HG03175 (cell line): Measurements from ENCODE around the gene CR1.
"Not testable (repeated sequence)": the region's sequence is repeated elsewhere in the genome, so short reads cannot be mapped to it uniquely, and the experiment has no call there.

Experiments
- ATAC-seq: cut with Tn5 transposase; IDR thresholded peaks from one replicate; pipeline ENCODE4 v1.9.1; 2021; ENCODE audit warnings: mild to moderate bottlenecking, moderate library complexity; ENCODE audit not compliant: unreplicated experiment

CR1 gene

DNA sequence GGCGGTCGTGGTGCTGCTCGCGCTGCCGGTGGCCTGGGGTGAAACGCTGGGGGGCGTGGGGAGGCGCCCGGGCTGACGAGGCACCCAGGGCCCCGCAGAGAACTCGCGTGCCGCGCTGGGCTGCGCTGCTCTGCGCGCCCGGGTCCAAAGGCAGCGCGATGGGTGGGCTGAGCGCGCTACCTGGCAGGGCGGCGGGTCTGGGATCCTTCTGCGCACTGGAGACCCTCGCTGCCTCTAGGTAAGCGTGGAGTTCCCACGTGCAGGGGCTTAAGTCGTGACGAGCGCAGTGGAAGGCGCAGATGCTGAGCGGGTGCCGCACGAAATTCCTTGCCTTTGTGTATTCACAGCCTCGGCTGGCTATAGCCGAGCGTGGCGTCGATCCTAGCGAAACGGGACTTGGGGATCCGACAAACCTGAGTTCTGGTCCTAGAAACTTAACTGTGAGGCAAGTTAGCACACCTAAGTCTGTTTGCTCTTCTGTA is 173.6 kb downstream of the CR1 start:
- ATAC-seq: no peak

- ATAC-seq: no peak
Measured at GRCh38 chr1:207670192-207670591, 174.2 kb downstream of the CR1 start.

DNA sequence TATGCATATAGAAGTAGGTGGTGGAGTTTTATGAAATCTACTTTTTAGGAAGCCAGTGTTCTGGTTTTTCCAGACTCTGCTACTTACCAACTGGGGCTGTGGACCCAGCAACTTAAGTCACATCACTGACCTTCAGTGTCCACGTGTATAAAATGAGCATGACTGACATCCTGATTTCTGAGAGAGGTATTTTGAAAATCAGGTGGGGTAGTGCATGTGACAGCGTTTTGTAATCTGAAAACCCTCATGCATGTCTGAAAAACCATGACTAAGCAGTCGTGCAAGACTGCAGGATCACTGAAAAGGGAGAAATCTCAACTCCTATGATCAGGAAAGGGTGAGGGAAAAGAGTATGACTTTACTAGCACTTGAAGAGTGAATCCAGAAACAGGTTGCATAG is 175.0 kb downstream of the CR1 start:
- no peak for ATAC-seq

DNA sequence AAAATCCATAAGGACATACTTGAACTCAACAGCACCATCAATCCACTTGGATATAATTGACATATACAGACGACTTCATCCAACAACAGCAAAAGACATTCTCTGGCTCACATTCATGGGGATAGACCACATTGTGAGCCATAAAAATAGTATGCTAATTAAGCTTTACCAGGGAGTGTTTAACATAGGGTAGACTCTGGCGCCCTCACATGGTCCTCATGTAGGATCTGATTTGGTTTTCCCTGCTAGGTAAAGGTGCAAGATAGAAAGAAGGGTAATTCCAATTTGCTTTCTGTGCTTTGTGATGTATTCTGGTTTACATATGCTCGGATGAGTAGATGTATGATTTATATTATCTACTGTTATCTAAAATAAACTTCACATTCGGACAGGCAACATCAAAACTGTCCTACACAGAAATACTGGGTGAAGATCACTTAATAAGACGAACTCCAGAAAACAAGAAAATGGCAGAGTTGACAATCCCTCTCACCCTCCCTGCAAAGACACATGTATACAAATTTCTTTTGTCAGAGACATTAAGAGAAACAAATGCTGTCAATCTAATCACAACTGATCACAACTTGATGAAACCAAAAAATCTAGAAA is 176.7 kb downstream of the CR1 start:
- no peak for ATAC-seq

DNA sequence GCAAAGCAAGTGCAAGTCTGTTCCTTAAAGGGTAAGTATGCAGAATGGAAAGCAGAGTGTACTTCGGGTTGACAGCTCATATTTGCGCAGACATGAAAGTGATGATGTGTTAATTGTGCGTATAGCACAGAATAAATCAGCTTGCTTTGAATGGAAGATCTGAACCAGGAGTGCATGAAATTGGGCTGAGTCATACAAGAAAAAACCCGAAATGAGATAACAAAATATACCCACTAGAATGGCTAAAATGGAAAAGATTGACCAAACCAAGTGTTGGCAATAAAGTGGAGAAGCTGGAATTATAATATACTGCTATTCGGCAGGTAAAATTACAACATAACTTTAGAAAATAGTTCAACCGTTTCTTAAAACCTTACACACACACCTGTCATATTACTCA is 177.4 kb downstream of the CR1 start:
- no peak for ATAC-seq

DNA sequence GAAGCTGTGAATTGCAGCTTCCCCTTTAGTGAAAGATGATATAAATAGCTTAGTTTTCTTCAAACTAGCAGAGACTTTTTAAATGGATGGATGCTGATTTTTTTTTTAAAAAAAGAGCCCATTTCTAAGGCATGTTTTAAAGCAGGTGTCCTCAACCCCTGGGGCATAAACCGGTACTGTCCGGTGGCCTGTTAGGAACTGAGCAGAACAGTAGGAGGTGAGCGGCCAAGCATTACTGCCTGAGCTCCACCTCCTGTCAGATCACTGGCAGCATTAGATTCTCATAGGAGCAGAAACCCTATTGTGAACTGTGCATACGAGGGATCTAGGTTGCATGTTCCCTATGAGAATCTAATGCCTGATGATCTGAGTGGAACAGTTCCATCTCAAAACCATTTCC is 180.2 kb downstream of the CR1 start:
- no peak for ATAC-seq

- not testable (repeated sequence) for ATAC-seq
Measured at GRCh38 chr1:207680590-207681388, 184.8 kb downstream of the CR1 start.

- ATAC-seq: not testable (repeated sequence)
Measured at GRCh38 chr1:207682872-207683434, 187.0 kb downstream of the CR1 start.

- not testable (repeated sequence) for ATAC-seq
Measured at GRCh38 chr1:207690551-207690950, 194.6 kb downstream of the CR1 start.

- ATAC-seq: no peak
Measured at GRCh38 chr1:207691010-207691409, 195.1 kb downstream of the CR1 start.
